ENCODE data around the gene PTPRN2. TPM values are rescaled to one million over a fixed set of nuclear protein-coding genes. Genes with fewer than 3 reads are reported as not detected.
A peak's percentile ranks its signal among the peaks of the same experiment; 100 is the strongest.

The PTPRN2 gene
- total and polyA plus RNA-seq, 4 experiments from 2014 or later, result 1.7 to 2.6 (median 1.9) TPM

- Histone ChIP-seq H3K9me3 (ENCODE audit: control insufficient read depth in 1 of 2, low read length in 2 of 2) (no peaks in the 10 kb centered on the region), H3K27ac (ENCODE audit: low read depth, low read length) (no peak overlapping the region), H3K36me3 (ENCODE audit: insufficient read depth, low read length) (no peaks in the 10 kb centered on the region), H3K4me1 (ENCODE audit: insufficient read depth, low read length) (no peaks in the 10 kb centered on the region), H3K4me3 (ENCODE audit: low read length in 2 of 2) (no peak overlapping the region), H3K27me3 (ENCODE audit: insufficient read depth, low read length) (no peaks in the 10 kb centered on the region)
- intact Hi-C loops (cut with micrococcal nuclease), result no loop called here
- H3K36me3 Mint-ChIP-seq, result no peaks in the 10 kb centered on the region
- peaks cover 0 to 2% of the 10 kb centered on the region in 2 donors for H3K27me3 Mint-ChIP-seq
- peak in 1 of 5 donors; percentile 13 for DNase-seq
- H3K4me1 Mint-ChIP-seq, result no peaks in the 10 kb centered on the region
- POLR2A ChIA-PET (ENCODE audit: partially characterized antibody), result no interaction called here
- no peak overlapping the region for H3K27ac Mint-ChIP-seq
- no peak overlapping the region for H3K4me3 Mint-ChIP-seq
- no peaks in the 10 kb centered on the region for H3K9me3 Mint-ChIP-seq
- CTCF ChIA-PET (ENCODE audit: partially characterized antibody), result no interaction called here
These were observed 318.6 kb downstream of the PTPRN2 start for GRCh38 chr7:158268816-158269535.

GRCh38 chr7:158267742-158268435 is 319.7 kb downstream of the PTPRN2 start:
- H3K36me3 ChIP-seq (ENCODE audit: insufficient read depth, low read length), result no peaks in the 10 kb centered on the region
- H3K9me3 Mint-ChIP-seq, result no peaks in the 10 kb centered on the region
- no peak overlapping the region for H3K4me3 Mint-ChIP-seq
- no peaks in the 10 kb centered on the region for H3K9me3 ChIP-seq (ENCODE audit: control insufficient read depth in 1 of 2, low read length in 2 of 2)
- no peaks in the 10 kb centered on the region for H3K4me1 ChIP-seq (ENCODE audit: insufficient read depth, low read length)
- intact Hi-C loops (cut with micrococcal nuclease), result no loop called here
- H3K27me3 Mint-ChIP-seq, result peaks cover 0 to 2% of the 10 kb centered on the region in 2 donors
- CTCF ChIA-PET (ENCODE audit: partially characterized antibody), result no interaction called here
- H3K4me3 ChIP-seq (ENCODE audit: low read length in 2 of 2), result no peak overlapping the region
- no peak overlapping the region for H3K27ac Mint-ChIP-seq
- no peak overlapping the region for H3K27ac ChIP-seq (ENCODE audit: low read depth, low read length)
- H3K36me3 Mint-ChIP-seq, result no peaks in the 10 kb centered on the region
- no peaks in the 10 kb centered on the region for H3K4me1 Mint-ChIP-seq
- peak in 1 of 5 donors; percentile 24 for DNase-seq
- no peaks in the 10 kb centered on the region for H3K27me3 ChIP-seq (ENCODE audit: insufficient read depth, low read length)
- POLR2A ChIA-PET (ENCODE audit: partially characterized antibody), result no interaction called here

GRCh38 chr7:158266817-158267741 is 320.5 kb downstream of the PTPRN2 start:
- no peaks in the 10 kb centered on the region for H3K4me1 Mint-ChIP-seq
- H3K27ac Mint-ChIP-seq, result no peak overlapping the region
- intact Hi-C loops (cut with micrococcal nuclease), result no loop called here
- H3K4me1 ChIP-seq (ENCODE audit: insufficient read depth, low read length), result no peaks in the 10 kb centered on the region
- H3K27ac ChIP-seq (ENCODE audit: low read depth, low read length), result no peak overlapping the region
- no peaks in the 10 kb centered on the region for H3K27me3 ChIP-seq (ENCODE audit: insufficient read depth, low read length)
- H3K9me3 Mint-ChIP-seq, result no peaks in the 10 kb centered on the region
- H3K4me3 ChIP-seq (ENCODE audit: low read length in 2 of 2), result no peak overlapping the region
- POLR2A ChIA-PET (ENCODE audit: partially characterized antibody), result no interaction called here
- DNase-seq, result peak in 1 of 5 donors; percentile 20
- CTCF ChIA-PET (ENCODE audit: partially characterized antibody), result no interaction called here
- peaks cover 0 to 2% of the 10 kb centered on the region in 2 donors for H3K27me3 Mint-ChIP-seq
- no peaks in the 10 kb centered on the region for H3K9me3 ChIP-seq (ENCODE audit: control insufficient read depth in 1 of 2, low read length in 2 of 2)
- no peaks in the 10 kb centered on the region for H3K36me3 ChIP-seq (ENCODE audit: insufficient read depth, low read length)
- H3K4me3 Mint-ChIP-seq, result no peak overlapping the region
- no peaks in the 10 kb centered on the region for H3K36me3 Mint-ChIP-seq

DNA sequence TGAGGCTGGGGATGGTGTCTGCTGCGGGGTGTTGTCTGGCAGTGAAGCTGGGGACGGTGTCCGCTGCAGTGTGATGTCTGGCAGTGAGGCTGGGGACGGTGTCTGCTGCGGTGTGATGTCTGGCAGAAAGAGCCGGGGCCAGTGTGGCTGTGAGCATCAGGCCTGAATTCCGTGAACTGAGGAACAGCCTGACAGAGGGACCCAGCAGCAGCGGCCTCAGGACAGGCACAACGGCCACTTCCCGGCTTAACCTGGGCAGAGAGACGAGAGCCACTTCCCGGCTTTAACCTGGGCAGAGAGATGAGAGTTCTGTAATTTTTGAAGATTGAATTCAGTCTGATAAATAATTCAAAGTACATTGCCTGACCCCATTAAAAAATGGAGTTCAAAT is 321.2 kb downstream of the PTPRN2 start:
- Mint-ChIP-seq H3K4me3 (no peak overlapping the region), H3K9me3 (no peaks in the 10 kb centered on the region), H3K27ac (no peak overlapping the region), H3K36me3 (no peaks in the 10 kb centered on the region), H3K4me1 (no peaks in the 10 kb centered on the region), H3K27me3 (peaks cover 0 to 2% of the 10 kb centered on the region in 2 donors)
- H3K4me1 ChIP-seq (ENCODE audit: insufficient read depth, low read length), result no peaks in the 10 kb centered on the region
- intact Hi-C loops (cut with micrococcal nuclease), result no loop called here
- ChIA-PET POLR2A (ENCODE audit: partially characterized antibody) (no interaction called here), CTCF (ENCODE audit: partially characterized antibody) (no interaction called here)
- no peak for DNase-seq
- H3K4me3 ChIP-seq (ENCODE audit: low read length in 2 of 2), result no peak overlapping the region
- no peaks in the 10 kb centered on the region for H3K9me3 ChIP-seq (ENCODE audit: control insufficient read depth in 1 of 2, low read length in 2 of 2)
- H3K27ac ChIP-seq (ENCODE audit: low read depth, low read length), result no peak overlapping the region
- H3K27me3 ChIP-seq (ENCODE audit: insufficient read depth, low read length), result no peaks in the 10 kb centered on the region
- no peaks in the 10 kb centered on the region for H3K36me3 ChIP-seq (ENCODE audit: insufficient read depth, low read length)

DNA sequence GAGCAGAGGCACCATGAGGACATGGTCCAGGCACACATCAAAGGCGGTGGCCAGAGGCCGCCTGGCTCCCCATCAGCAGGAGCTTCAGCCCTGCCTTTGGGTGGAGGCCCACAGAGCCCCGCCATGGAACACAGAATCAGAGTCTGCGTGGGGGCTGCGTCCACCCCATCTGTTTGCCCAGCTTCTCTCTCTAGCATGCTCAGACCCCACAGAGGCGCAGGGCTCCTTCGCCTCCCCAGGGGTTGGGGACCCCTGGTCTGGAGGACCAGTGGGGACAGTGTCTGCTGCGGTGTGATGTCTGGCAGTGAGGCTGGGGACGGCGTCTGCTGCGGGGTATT is 321.9 kb downstream of the PTPRN2 start:
- CTCF ChIA-PET (ENCODE audit: partially characterized antibody), result no interaction called here
- no peak overlapping the region for H3K4me3 ChIP-seq (ENCODE audit: low read length in 2 of 2)
- Mint-ChIP-seq H3K4me3 (no peak overlapping the region), H3K4me1 (no peaks in the 10 kb centered on the region), H3K27ac (no peak overlapping the region), H3K9me3 (no peaks in the 10 kb centered on the region), H3K27me3 (peaks cover 0 to 2% of the 10 kb centered on the region in 2 donors), H3K36me3 (no peaks in the 10 kb centered on the region)
- no peaks in the 10 kb centered on the region for H3K9me3 ChIP-seq (ENCODE audit: control insufficient read depth in 1 of 2, low read length in 2 of 2)
- POLR2A ChIA-PET (ENCODE audit: partially characterized antibody), result no interaction called here
- no peak overlapping the region for H3K27ac ChIP-seq (ENCODE audit: low read depth, low read length)
- DNase-seq, result no peak
- H3K36me3 ChIP-seq (ENCODE audit: insufficient read depth, low read length), result no peaks in the 10 kb centered on the region
- intact Hi-C loops (cut with micrococcal nuclease), result no loop called here
- no peaks in the 10 kb centered on the region for H3K4me1 ChIP-seq (ENCODE audit: insufficient read depth, low read length)
- no peaks in the 10 kb centered on the region for H3K27me3 ChIP-seq (ENCODE audit: insufficient read depth, low read length)

GRCh38 chr7:158264881-158265742 is 322.5 kb downstream of the PTPRN2 start:
- POLR2A ChIA-PET (ENCODE audit: partially characterized antibody), result no interaction called here
- no peak overlapping the region for H3K4me3 Mint-ChIP-seq

More at GRCh38 chr7:158264881-158265742, 322.5 kb downstream of the PTPRN2 start:
- no peaks in the 10 kb centered on the region for H3K27me3 ChIP-seq (ENCODE audit: insufficient read depth, low read length)
- no peaks in the 10 kb centered on the region for H3K36me3 ChIP-seq (ENCODE audit: insufficient read depth, low read length)
- peaks cover 0 to 2% of the 10 kb centered on the region in 2 donors for H3K27me3 Mint-ChIP-seq
- intact Hi-C loops (cut with micrococcal nuclease), result no loop called here
- DNase-seq, result no peak
- H3K36me3 Mint-ChIP-seq, result no peaks in the 10 kb centered on the region
- H3K4me1 ChIP-seq (ENCODE audit: insufficient read depth, low read length), result no peaks in the 10 kb centered on the region
- H3K27ac ChIP-seq (ENCODE audit: low read depth, low read length), result no peak overlapping the region
- no peaks in the 10 kb centered on the region for H3K9me3 ChIP-seq (ENCODE audit: control insufficient read depth in 1 of 2, low read length in 2 of 2)
- H3K4me1 Mint-ChIP-seq, result no peaks in the 10 kb centered on the region
- CTCF ChIA-PET (ENCODE audit: partially characterized antibody), result no interaction called here
- H3K4me3 ChIP-seq (ENCODE audit: low read length in 2 of 2), result no peak overlapping the region
- H3K27ac Mint-ChIP-seq, result no peak overlapping the region
- no peaks in the 10 kb centered on the region for H3K9me3 Mint-ChIP-seq

Measured in CD4-positive, alpha-beta memory T cell (primary cell).